H1 (cell line): ENCODE measurements around the gene MEF2D. TPM values are rescaled to one million over a fixed set of nuclear protein-coding genes. Genes with fewer than 3 reads are reported as not detected.

Experiments used
- BACH1 ChIP-seq: IDR thresholded peaks from 2 replicates; pipeline ENCODE4 v1.6.1; 2012; ENCODE audit warnings: low read length, improper control_type of control experiment
- CREB1 ChIP-seq: IDR thresholded peaks from 2 replicates; pipeline ENCODE4 v1.6.1; 2012; ENCODE audit warnings: inconsistent platforms
- CTBP2 ChIP-seq: IDR thresholded peaks from 2 replicates; pipeline ENCODE4 v1.7.0; 2011; ENCODE audit warnings: borderline replicate concordance, mild to moderate bottlenecking, moderate library complexity, mixed read lengths, low read length; ENCODE audit not compliant: insufficient read depth, insufficient read length
- E2F6 ChIP-seq: IDR thresholded peaks from 2 replicates; pipeline ENCODE4 v1.6.1; 2012; ENCODE audit warnings: inconsistent platforms
- EGR1 ChIP-seq: IDR thresholded peaks from 2 replicates; pipeline ENCODE4 v1.6.1; 2011; ENCODE audit warnings: low read depth, low read length, borderline replicate concordance
- EZH2 ChIP-seq: fragments of 200-600 bp; sonication (generic); IDR thresholded peaks from 2 replicates; pipeline ENCODE4 v1.7.1; 2012; ENCODE audit warnings: low read depth, mild to moderate bottlenecking, moderate library complexity, low read length, inconsistent platforms; ENCODE audit not compliant: severe bottlenecking
- HDAC2 ChIP-seq, 2 experiments: fragments of 300-600 bp in 1 of 2; sonication (generic) in 1 of 2; IDR thresholded peaks; 2 replicates each; pipeline ENCODE4 v1.6.1; 2011 to 2012; ENCODE audit warnings: low read depth in 2 of 2, low read length in 2 of 2, mild to moderate bottlenecking in 2 of 2, moderate library complexity in 2 of 2, borderline replicate concordance in 1 of 2, inconsistent platforms in 1 of 2
- JUN ChIP-seq: IDR thresholded peaks from 2 replicates; pipeline ENCODE4 v1.6.1; 2011; ENCODE audit warnings: low read depth, mild to moderate bottlenecking, improper control_type of control experiment, low read length
- NRF1 ChIP-seq: IDR thresholded peaks from 2 replicates; pipeline ENCODE4 v1.6.1; 2011; ENCODE audit warnings: mild to moderate bottlenecking, low read depth, low read length, improper control_type of control experiment
- POLR2A ChIP-seq, 2 experiments: IDR thresholded peaks; 1 replicate in 1 of 2; 2 replicates in 1 of 2; pipeline ENCODE4 v1.6.1; 2011; ENCODE audit warnings: low read depth in 2 of 2, low read length in 2 of 2, mild to moderate bottlenecking in 2 of 2; ENCODE audit errors: control extremely low read depth in 1 of 2
- POLR2AphosphoS5 ChIP-seq: IDR thresholded peaks from 2 replicates; pipeline ENCODE4 v1.6.1; 2011; ENCODE audit warnings: low read depth, low read length
- RBBP5 ChIP-seq: IDR thresholded peaks from 2 replicates; pipeline ENCODE4 v1.7.1; 2012; ENCODE audit warnings: low read depth, mild to moderate bottlenecking, inconsistent platforms, low read length, moderate library complexity, borderline replicate concordance
- RXRA ChIP-seq: IDR thresholded peaks from 2 replicates; pipeline ENCODE4 v1.6.1; 2011; ENCODE audit warnings: low read depth, mild to moderate bottlenecking, low read length, moderate library complexity; ENCODE audit not compliant: insufficient read depth
- SAP30 ChIP-seq: fragments of 300-600 bp; sonication (generic); IDR thresholded peaks from 2 replicates; pipeline ENCODE4 v1.7.1; 2012; ENCODE audit warnings: low read length, moderate library complexity, mild to moderate bottlenecking, inconsistent platforms; ENCODE audit not compliant: insufficient read depth, insufficient replicate concordance
- SIN3A ChIP-seq, 2 experiments: IDR thresholded peaks in 1 of 2; conservative IDR thresholded peaks in 1 of 2; 2 replicates each; pipeline ENCODE4 v1.6.1; 2011 to 2012; ENCODE audit warnings: low read length in 2 of 2, improper control_type of control experiment in 1 of 2, low read depth in 1 of 2, mild to moderate bottlenecking in 1 of 2
- SP1 ChIP-seq: IDR thresholded peaks from 2 replicates; pipeline ENCODE4 v1.6.1; 2011; ENCODE audit warnings: low read depth, low read length
- SP4 ChIP-seq: IDR thresholded peaks from 2 replicates; pipeline ENCODE4 v1.6.1; 2012; ENCODE audit warnings: low read length, inconsistent platforms
- SRF ChIP-seq: IDR thresholded peaks from 2 replicates; pipeline ENCODE4 v1.6.1; 2011; ENCODE audit warnings: mild to moderate bottlenecking, low read depth, low read length, moderate library complexity
- TCF12 ChIP-seq: IDR thresholded peaks from 2 replicates; pipeline ENCODE4 v1.6.1; 2011; ENCODE audit warnings: low read depth, mild to moderate bottlenecking, low read length
- TEAD4 ChIP-seq: IDR thresholded peaks from 2 replicates; pipeline ENCODE4 v1.6.1; 2012; ENCODE audit warnings: low read depth, low read length, inconsistent platforms, mixed read lengths
- YY1 ChIP-seq: IDR thresholded peaks from 2 replicates; pipeline ENCODE4 v1.6.1; 2011; ENCODE audit warnings: low read depth, mild to moderate bottlenecking, low read length
- ZNF274 ChIP-seq: IDR thresholded peaks from 2 replicates; pipeline ENCODE4 v1.7.0; 2012; ENCODE audit warnings: low read length, borderline replicate concordance; ENCODE audit errors: extremely low read depth
- polyA plus RNA-seq, 7 experiments: library from polyadenylated mRNA; depleted of rRNA in 3 of 7; stranded (reverse) in 5 of 7; unstranded in 2 of 7; fragments of >200 nt in 5 of 7; fragments of 200-250 nt in 2 of 7; gene quantifications; 1 replicate in 5 of 7; 2 replicates in 1 of 7; 4 replicates in 1 of 7; pipeline versions ENCODE4 v1.2.1 to v1.2.3, GENCODE V29; 2011 to 2013; ENCODE audit warnings: missing spikeins in 2 of 7, mixed read lengths in 2 of 7
- total RNA-seq: library from RNA; stranded (reverse); fragmentation: NEBNext Ultra II Directional; extraction: Animal tissue kit (Norgen Biotek cat#: 25700); gene quantifications from 2 replicates; pipeline ENCODE4 v1.2.1, GENCODE V29; 2021
- TF ChIP-seq, protein P1 (sequence below): IDR thresholded peaks from 2 replicates; pipeline ENCODE4 v1.6.1; 2012; ENCODE audit warnings: inconsistent platforms

MEF2D gene
- total and polyA plus RNA-seq, 2 of the 8 experiments (the other 6 are each of a cell fraction or from before 2014, with no cell fraction given), result 17.3 to 20.3 TPM

DNA sequence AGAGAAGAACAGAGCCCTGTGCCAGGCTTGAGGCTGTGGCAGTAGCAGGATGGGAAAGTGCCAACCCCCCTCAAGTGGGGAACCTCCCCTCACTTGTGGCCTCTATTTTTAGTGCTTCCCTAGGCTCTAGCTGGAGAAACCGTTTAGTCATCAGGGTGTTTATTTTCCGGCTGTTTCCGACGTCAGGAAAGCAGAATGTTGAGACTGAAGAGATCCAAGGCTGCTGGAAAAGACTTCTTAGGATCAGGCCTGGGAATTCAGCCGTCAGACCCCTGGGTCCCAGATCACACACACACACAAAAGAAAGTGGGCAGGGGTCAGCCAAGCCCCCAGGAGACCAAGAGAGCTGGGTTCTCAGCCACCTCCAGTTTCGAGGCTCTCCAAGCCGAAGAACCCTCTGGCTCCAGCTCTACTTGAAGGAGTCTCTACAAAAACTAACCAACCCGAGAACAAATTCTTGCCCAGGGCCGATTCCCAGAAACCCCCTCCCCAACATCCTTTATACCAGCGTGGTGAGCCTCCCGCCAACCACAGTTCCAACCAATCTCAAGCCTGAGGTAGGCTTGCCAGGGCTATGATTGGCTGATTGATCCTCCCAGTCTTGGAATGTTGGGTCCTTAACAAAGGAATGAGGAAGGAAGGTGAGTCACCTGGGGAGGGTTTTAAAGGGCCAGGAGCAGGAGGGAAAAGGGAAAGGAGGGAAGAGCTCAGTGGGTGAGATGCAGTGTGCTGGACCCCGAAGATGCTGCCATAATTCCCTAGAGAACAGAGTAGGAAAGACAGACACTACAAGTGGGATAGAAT, 2.5 kb upstream of the MEF2D start (continued):
- TF ChIP-seq EZH2 (no peak), SP1 (peak; percentile 89), ZNF274 (no peak), NRF1 (no peak), POLR2A (IDR thresholded peaks at IDR 0.05; ENCODE audit: control extremely low read depth in 1 of 2, low read depth in 2 of 2, low read length in 2 of 2) (peak; percentile 29 to 66), HDAC2 (IDR thresholded peaks at IDR 0.05; ENCODE audit: borderline replicate concordance in 1 of 2, low read depth in 2 of 2, low read length in 2 of 2) (peak in 1 of 2 experiments; percentile 61; a peak in 1 of 4 replicates), RBBP5 (0 out of 2 replicates have a peak, but pooled peaks have one; percentile 16), EGR1 (no peak), SAP30 (no peak), SIN3A (conservative IDR thresholded peaks at IDR 0.05 in 1 of 2, IDR thresholded peaks at IDR 0.05 in 1 of 2; ENCODE audit: low read depth in 1 of 2, low read length in 2 of 2) (no peak; a peak in 1 of 4 replicates), TEAD4 (peak; percentile 96), YY1 (0 out of 2 replicates have a peak, but pooled peaks have one; percentile 23), SP4 (no peak), POLR2AphosphoS5 (no peak; the same call in 1 of the 2 replicates), RXRA (no peak), SRF (no peak), CTBP2 (no peak), TCF12 (no peak), E2F6 (peak; percentile 100), BACH1 (no peak), CREB1 (no peak), JUN (peak; percentile 79)
- TF ChIP-seq, protein P1, sequence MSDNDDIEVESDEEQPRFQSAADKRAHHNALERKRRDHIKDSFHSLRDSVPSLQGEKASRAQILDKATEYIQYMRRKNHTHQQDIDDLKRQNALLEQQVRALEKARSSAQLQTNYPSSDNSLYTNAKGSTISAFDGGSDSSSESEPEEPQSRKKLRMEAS, result peak; percentile 96
